Breast epithelium (tissue), 3 donors: ENCODE results near the gene RIC8A.

Experiments
- CTCF ChIP-seq, 3 donors: fragments of 450-650 bp; IDR thresholded peaks; one replicate each; pipeline ENCODE4 v1.5.1; 2016 to 2017; ENCODE audit warnings: antibody characterized with exemption in 3 of 3, mild to moderate bottlenecking in 3 of 3, moderate library complexity in 3 of 3
- POLR2A ChIP-seq: fragments of 450-650 bp; IDR thresholded peaks from one replicate; pipeline ENCODE4 v1.6.1; 2016; ENCODE audit warnings: antibody characterized with exemption, mild to moderate bottlenecking, moderate library complexity
- POLR2AphosphoS5 ChIP-seq, 3 donors: sonication (generic); formaldehyde crosslinking; IDR thresholded peaks; one replicate each; pipeline ENCODE4 v1.6.1; 2017; ENCODE audit warnings: antibody characterized with exemption in 3 of 3

- TF ChIP-seq CTCF (IDR thresholded peaks at IDR 0.05) (no peak), POLR2A (no peak), POLR2AphosphoS5 (IDR thresholded peaks at IDR 0.05) (no peak)
Measured at GRCh38 chr11:241634-242033, 34.1 kb downstream of the RIC8A start.
